GM06990 (cell line): ENCODE measurements around the gene CNTNAP4.

Experiments used
- DNase-seq: peaks from one replicate; pipeline ENCODE4 v3.0.0-alpha.2; 2011; ENCODE audit not compliant: insufficient read length; ENCODE audit errors: extremely low read depth
- H3K27me3 ChIP-seq: replicated peaks from 2 replicates; pipeline ENCODE4 v1.6.0; 2011; ENCODE audit warnings: low read length; ENCODE audit not compliant: control insufficient read depth, insufficient read depth
- H3K36me3 ChIP-seq: 2 replicates; pipeline ENCODE4 v1.5.1; 2011; ENCODE audit warnings: low read length; ENCODE audit not compliant: control insufficient read depth, insufficient read depth
- H3K4me3 ChIP-seq: replicated peaks from 2 replicates; pipeline ENCODE4 v1.5.1; 2011; ENCODE audit warnings: low read depth, mild to moderate bottlenecking, control low read depth, low read length
- CTCF ChIP-seq: IDR thresholded peaks from 2 replicates; pipeline ENCODE4 v1.5.1; 2011; ENCODE audit warnings: low read length, control low read depth, mild to moderate bottlenecking, inconsistent platforms; ENCODE audit not compliant: insufficient read depth, poor library complexity, severe bottlenecking

The CNTNAP4 gene

GRCh38 chr16:76488065-76488417 is 210.8 kb downstream of the CNTNAP4 start:
- H3K36me3 ChIP-seq, result no peaks in the 10 kb centered on the region
- no peak overlapping the region for H3K4me3 ChIP-seq
- no peak for DNase-seq
- H3K27me3 ChIP-seq, result no peaks in the 10 kb centered on the region
- TF ChIP-seq CTCF, result no peak

GRCh38 chr16:76490036-76490639 is 212.9 kb downstream of the CNTNAP4 start:
- no peak for DNase-seq
- H3K27me3 ChIP-seq, result no peaks in the 10 kb centered on the region
- H3K4me3 ChIP-seq, result no peak overlapping the region
- H3K36me3 ChIP-seq, result no peaks in the 10 kb centered on the region
- no peak for TF ChIP-seq CTCF

- Histone ChIP-seq H3K27me3 (no peaks in the 10 kb centered on the region), H3K36me3 (no peaks in the 10 kb centered on the region), H3K4me3 (no peak overlapping the region)
- no peak for TF ChIP-seq CTCF
- no peak for DNase-seq
Measured at GRCh38 chr16:76500006-76500405, 222.8 kb downstream of the CNTNAP4 start.

- no peak overlapping the region for H3K4me3 ChIP-seq
- no peaks in the 10 kb centered on the region for H3K36me3 ChIP-seq
- no peak for TF ChIP-seq CTCF
- no peak for DNase-seq
- no peaks in the 10 kb centered on the region for H3K27me3 ChIP-seq
Measured at GRCh38 chr16:76502063-76502462, 224.9 kb downstream of the CNTNAP4 start.

- no peak for DNase-seq
- TF ChIP-seq CTCF, result no peak
- H3K27me3 ChIP-seq, result no peaks in the 10 kb centered on the region
- no peak overlapping the region for H3K4me3 ChIP-seq
- no peaks in the 10 kb centered on the region for H3K36me3 ChIP-seq
Measured at GRCh38 chr16:76502555-76502954, 225.4 kb downstream of the CNTNAP4 start.

GRCh38 chr16:76503091-76503490 is 225.9 kb downstream of the CNTNAP4 start:
- Histone ChIP-seq H3K4me3 (no peak overlapping the region), H3K36me3 (no peaks in the 10 kb centered on the region)

More at GRCh38 chr16:76503091-76503490, 225.9 kb downstream of the CNTNAP4 start:
- TF ChIP-seq CTCF, result no peak
- no peak for DNase-seq
- H3K27me3 ChIP-seq, result no peaks in the 10 kb centered on the region
